Ecto neural progenitor cell (in vitro differentiated cells): ENCODE data around the gene MACROD2.
"Not testable (repeated sequence)": the region's sequence is repeated elsewhere in the genome, so short reads cannot be mapped to it uniquely, and the experiment has no call there.

Source experiments
- DNase-seq: peaks from one replicate; pipeline ENCODE4 v3.0.0-alpha.2; 2018; ENCODE audit warnings: low spot score

MACROD2 gene

GRCh38 chr20:14956026-14956425 lies 960.7 kb downstream of the MACROD2 start:
- no peak for DNase-seq

- DNase-seq: no peak
These were observed 961.2 kb downstream of the MACROD2 start for GRCh38 chr20:14956538-14956937.

GRCh38 chr20:14957402-14957801 lies 962.1 kb downstream of the MACROD2 start:
- DNase-seq: no peak

- no peak for DNase-seq
These were observed 963.3 kb downstream of the MACROD2 start for GRCh38 chr20:14958626-14959025.

DNA sequence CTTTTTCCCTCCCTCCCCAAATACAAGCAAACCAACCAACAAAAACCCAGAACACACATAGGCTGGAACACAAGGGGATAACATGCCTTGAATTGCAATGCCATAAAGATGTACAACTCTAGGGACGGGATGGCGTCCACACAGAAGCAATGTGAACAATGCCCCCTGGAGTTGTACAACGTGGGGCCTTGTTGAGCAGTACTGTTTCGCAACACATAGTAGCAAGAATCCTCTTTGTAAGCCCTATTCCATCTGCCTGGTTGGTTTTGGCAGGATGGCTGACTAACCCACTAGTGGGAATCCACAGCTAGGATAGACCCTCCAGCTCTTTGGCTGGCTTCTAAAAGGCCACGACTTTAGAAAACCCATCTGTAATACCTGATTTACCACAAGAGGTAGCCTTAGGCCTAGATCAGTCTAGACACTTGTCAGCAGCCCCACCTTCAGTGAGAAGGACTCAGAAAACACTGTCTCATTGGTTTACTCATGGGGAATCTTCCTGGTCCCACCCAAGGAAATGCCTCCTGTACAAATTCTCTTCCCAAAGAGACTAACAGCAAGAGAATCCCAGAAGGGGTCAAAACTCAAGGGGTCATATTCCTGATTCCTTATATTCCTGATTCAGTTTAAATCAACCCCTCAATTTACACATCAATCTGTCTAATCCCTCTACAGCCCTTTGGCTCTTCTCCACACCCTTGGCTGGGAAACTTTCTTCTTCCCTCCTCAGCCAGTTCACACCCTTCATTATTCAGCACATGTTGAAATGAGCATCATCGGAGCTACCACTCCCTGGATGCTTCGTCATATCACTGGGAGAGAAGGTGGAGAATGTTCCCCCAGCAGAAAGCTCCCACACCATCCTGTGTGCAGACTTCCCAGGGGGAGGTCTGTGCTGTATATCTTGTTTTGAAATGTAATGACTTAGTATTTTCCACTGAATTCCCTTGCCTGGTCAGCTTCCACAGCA lies 964.5 kb downstream of the MACROD2 start:
- no peak for DNase-seq

DNA sequence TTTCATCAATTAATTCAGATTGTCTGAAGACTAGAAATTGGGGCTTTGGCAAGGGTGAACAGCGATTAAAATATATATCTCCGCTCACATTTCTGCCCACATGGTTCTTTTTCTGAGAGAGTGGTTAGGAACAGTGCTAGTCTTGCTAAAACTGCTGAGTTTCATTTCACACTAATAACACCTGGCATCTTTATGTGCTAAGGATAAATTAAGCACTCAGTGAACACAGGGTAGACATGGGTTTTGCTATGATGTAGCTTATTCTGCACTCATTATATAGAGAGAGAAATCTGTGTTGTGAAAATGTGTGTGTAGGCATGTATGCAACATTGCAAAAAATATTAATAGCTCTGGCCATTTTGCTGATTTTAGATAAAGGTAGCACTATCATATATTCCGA lies 965.5 kb downstream of the MACROD2 start:
- no peak for DNase-seq

GRCh38 chr20:14963262-14963663 lies 967.9 kb downstream of the MACROD2 start:
- no peak for DNase-seq

- no peak for DNase-seq
These were observed 970.9 kb downstream of the MACROD2 start for GRCh38 chr20:14966203-14966602.

- no peak for DNase-seq
These were observed 971.5 kb downstream of the MACROD2 start for GRCh38 chr20:14966808-14967207.

DNA sequence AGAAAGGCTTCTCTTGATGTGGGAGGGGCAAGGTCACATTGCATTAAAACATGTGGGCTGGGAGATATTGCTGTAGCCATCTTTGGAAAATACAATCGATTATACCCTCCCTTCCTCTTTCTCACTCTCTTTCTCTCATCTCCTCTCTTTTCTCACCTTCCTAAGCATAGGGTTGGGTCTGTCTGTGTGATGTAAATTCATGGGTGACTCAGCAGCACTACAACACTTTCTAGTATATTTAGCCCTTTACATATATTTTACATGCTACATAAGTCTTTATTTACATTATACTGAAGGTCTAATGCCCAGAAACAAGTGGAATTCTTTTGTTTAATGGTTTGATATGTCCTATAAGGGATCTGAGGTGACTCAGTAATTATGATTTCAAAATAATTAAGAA lies 976.9 kb downstream of the MACROD2 start:
- no peak for DNase-seq

DNA sequence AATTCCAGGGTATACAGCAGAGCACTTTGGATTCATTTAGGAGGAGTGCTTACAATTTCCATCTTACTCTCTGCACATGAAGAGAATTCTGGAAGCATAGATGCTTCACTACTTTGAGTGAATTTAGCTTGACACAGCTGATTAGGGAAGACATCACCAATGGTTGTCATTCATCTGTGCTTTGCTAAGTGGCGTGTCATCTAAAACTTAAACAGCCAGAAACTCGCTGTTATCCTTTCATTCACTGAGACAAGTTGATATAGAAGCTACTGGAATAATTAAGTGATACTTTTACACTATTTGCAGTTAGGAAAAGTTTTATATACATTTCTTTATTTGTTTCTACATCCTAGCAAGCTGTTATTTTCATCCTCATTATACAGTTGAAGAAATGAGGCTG lies 977.4 kb downstream of the MACROD2 start:
- DNase-seq: no peak

GRCh38 chr20:14979453-14979986 lies 984.2 kb downstream of the MACROD2 start:
- DNase-seq: no peak

DNA sequence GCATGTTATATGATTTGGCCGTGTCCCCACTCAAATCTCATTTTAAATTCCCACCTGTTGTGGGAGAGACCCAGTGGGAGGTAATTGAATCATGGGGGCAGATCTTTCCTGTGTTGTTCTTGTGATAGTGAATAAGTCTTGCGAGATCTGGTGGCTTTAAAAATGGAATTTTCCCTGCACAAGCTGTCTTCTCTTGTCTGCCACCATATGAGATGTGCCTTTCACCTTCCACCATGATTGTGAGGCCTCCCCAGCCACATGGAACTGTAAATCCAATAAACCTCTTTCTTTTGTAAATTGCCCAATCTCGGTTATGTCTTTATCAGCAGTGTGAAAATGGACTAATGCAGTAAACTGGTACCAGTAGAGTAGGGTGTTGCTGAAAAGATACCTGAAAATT lies 986.2 kb downstream of the MACROD2 start:
- not testable (repeated sequence) for DNase-seq

DNA sequence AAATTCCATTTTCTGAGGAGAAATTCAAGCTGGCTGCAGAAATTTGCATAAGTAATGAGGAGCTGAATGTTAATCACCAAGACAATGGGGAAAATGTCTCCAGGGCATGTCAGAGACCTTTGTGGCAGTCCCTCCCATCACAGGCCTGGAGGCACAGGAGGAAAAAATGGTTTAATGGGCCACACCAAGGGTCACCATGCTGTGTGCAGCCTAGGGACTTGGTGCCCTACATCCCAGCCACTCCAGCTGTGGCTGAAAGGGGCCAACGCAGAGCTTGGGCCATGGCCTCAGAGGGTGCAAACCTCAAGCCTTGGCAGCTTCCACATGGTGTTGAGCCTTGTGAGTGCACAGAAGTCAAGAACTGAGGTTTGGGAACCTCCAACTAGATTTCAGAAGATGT lies 987.0 kb downstream of the MACROD2 start:
- not testable (repeated sequence) for DNase-seq

DNA sequence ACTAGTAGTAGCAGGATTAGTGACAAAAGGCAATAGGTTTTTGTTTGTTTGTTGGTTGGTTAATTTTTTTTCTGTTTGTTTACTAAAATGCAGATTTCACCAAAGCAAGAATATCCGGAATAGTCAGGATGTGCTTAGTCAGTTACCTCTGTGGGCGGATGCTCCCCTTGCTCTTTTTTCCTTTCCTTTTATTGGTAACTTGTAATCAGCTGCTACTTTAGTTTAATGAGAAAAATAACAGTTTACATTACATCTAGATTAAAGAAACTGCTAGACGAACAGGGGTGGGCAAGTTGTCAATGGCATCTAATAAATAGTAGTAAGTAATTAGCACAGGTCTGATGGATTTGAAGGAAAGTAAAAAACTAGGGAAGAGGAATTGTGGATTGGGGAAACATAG lies 989.0 kb downstream of the MACROD2 start:
- no peak for DNase-seq

DNA sequence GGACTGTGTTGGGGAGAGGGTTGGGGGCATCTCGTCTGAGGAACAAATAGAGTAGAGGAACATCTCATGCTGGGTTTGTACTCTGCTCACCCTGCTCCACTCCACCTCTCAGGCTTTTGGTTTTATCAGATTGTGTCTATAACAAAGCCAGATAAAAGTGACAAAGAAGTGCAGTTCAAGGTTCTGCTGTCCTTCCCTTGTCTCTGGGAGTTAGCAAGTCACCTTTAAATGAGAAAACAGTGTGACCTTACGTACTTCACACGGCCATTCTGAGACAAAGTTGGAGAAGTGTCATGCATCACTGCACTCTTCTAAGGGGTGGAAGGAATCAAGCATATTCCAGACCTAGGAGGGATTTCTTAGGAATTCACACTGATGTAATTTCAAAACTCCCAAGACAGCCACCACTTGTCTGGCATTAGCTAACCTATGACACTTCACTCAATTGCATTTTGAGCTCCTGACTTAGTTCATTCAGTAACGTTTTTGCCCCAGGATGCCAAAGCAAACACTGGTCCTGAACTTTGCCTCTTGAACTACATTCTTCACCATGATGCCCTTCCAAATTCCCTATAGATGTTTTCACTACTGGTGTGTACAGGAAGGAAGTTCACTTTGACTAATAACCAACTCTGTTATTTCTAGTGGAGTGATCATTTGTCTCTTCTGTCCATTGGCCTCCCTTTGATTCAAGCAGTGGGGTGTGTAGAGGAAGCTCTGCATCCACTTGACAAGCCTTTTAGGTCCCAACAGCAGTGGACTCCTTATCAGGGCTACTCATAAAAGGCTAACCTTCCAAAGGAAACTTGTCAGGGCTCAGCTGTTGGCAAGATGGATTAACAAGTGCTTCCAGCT lies 989.7 kb downstream of the MACROD2 start:
- DNase-seq: no peak

DNA sequence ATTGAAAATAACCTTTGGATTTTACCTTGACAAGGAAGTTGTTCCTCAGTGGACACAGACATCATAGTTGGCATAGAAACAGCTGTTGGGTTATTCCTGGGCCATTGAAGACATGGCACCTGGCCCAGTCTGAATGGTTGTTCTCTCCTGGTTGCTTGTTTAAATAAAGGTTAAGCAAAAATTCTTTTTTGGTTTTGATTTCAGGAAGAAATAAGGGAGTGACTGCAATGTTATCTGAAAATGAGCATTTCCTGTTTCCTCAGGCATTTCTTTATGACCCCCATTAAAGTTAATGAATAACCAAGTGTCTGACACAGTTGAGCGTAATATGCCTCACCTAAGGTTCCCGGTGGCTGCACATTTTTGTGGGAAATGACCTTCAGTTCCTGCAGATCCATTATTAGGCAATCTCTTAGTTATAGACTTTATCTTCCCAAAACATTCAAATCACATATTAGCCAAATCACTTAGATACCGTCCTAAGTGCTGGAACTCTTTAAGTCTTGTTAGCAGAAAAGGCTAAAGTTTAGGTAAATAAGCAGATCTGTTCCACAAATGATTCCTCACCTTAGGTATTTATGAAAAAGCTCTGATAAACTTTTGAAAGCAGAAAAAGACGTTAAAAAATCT lies 990.8 kb downstream of the MACROD2 start:
- no peak for DNase-seq

GRCh38 chr20:14986656-14987055 lies 991.3 kb downstream of the MACROD2 start:
- no peak for DNase-seq

DNA sequence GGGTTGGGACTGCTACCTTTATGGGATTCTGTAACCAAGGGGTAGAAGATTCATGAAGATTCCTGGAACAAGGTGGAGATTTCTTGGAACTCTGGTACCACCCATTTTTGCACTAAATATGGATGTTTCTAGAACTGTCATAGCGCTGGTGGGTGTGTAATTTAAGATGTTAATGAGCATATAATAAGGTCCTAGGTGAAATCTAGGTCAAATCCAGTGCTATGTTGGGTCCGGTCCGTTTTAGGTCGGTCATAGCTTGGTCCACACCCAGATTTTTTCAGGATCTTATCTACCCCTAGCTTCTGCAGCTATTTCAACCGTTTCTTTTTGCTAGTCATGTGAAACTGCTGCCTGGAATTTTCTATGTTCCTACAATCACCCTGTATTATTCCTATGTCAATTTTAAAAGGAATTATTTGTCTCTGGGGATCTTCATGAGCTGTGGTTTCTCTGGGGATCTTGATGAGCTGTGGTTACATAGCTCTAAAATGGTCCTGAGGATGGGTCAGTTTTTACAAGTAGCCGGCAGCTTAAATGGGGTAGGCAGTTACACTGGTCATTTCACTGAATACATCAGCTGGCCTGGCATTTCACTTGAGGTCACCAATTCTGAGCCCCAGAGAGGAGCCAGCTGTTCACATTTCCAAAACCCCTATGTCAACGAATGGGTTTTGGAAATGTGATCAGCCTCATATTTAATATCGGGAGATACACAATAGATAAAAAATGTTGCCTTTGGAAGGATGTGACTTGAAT lies 994.4 kb downstream of the MACROD2 start:
- no peak for DNase-seq

GRCh38 chr20:14991023-14991422 lies 995.7 kb downstream of the MACROD2 start:
- no peak for DNase-seq

GRCh38 chr20:14992153-14992552 lies 996.8 kb downstream of the MACROD2 start:
- no peak for DNase-seq
